HG03135 (cell line): ENCODE results near the gene ZNHIT6.

ENCODE experiments used
- ATAC-seq: cut with Tn5 transposase; IDR thresholded peaks from one replicate; pipeline ENCODE4 v1.9.1; 2021; ENCODE audit warnings: mild to moderate bottlenecking, moderate library complexity; ENCODE audit not compliant: unreplicated experiment

The ZNHIT6 gene

GRCh38 chr1:85599681-85600080 lies 108.6 kb downstream of the ZNHIT6 start:
- no peak for ATAC-seq
